Neural cell (in vitro differentiated cells): Measurements from ENCODE around the gene KRTAP10-2. TPM values are rescaled to one million over a fixed set of nuclear protein-coding genes. Genes with fewer than 3 reads are reported as not detected.

Source experiments
- H2AFZ ChIP-seq: fragments of 200-600, 300-800 bp; sonication (generic), shearing (Covaris generic); 2 replicates; pipeline ENCODE4 v1.6.0; 2014; ENCODE audit warnings: low read depth, mild to moderate bottlenecking, antibody characterized with exemption, low read length, moderate library complexity
- H3F3A ChIP-seq: fragments of 200-600 bp; shearing (Covaris generic); 2 replicates; pipeline ENCODE4 v1.6.1; 2016; ENCODE audit warnings: mild to moderate bottlenecking, moderate library complexity, mixed read lengths, antibody characterized with exemption, low read length; ENCODE audit not compliant: insufficient read depth, poor library complexity, severe bottlenecking
- H3K27ac ChIP-seq: fragments of 200-600, 300-800 bp; sonication (generic), shearing (Covaris generic); 2 replicates; pipeline ENCODE4 v1.5.1; 2014; ENCODE audit warnings: mild to moderate bottlenecking, low read length, moderate library complexity
- H3K27me3 ChIP-seq: fragments of 300-800, 200-600 bp; sonication (generic), shearing (Covaris generic); 2 replicates; pipeline ENCODE4 v1.6.0; 2014; ENCODE audit warnings: mild to moderate bottlenecking, low read depth, low read length, moderate library complexity; ENCODE audit not compliant: insufficient read depth
- H3K36me3 ChIP-seq: fragments of 300-800, 200-600 bp; sonication (generic), shearing (Covaris generic); 2 replicates; pipeline ENCODE4 v1.5.1; 2014; ENCODE audit warnings: mild to moderate bottlenecking, antibody characterized with exemption, low read length, moderate library complexity; ENCODE audit not compliant: insufficient read depth
- H3K4me2 ChIP-seq: fragments of 300-800, 200-600 bp; sonication (generic), shearing (Covaris generic); 2 replicates; pipeline ENCODE4 v1.6.0; 2014; ENCODE audit warnings: mild to moderate bottlenecking, low read length
- H3K4me3 ChIP-seq: fragments of 300-800, 200-600 bp; sonication (generic), shearing (Covaris generic); 2 replicates; pipeline ENCODE4 v1.5.1; 2014; ENCODE audit warnings: mild to moderate bottlenecking, low read length, moderate library complexity
- H3K79me2 ChIP-seq: fragments of 200-600 bp; shearing (Covaris generic); replicated peaks from 2 replicates; pipeline ENCODE4 v1.6.0; 2014; ENCODE audit warnings: mild to moderate bottlenecking, low read length, moderate library complexity; ENCODE audit not compliant: insufficient read depth
- H3K9ac ChIP-seq: fragments of 300-800, 200-600 bp; sonication (generic), shearing (Covaris generic); 2 replicates; pipeline ENCODE4 v1.6.1; 2016; ENCODE audit warnings: mild to moderate bottlenecking, low read length, mixed read lengths
- H3K9me2 ChIP-seq: fragments of 200-600 bp; shearing (Covaris generic); 2 replicates; pipeline ENCODE4 v1.6.1; 2016; ENCODE audit warnings: mild to moderate bottlenecking, low read length, mixed read lengths; ENCODE audit not compliant: insufficient read depth
- H3K9me3 ChIP-seq: fragments of 200-600, 300-800 bp; sonication (generic), shearing (Covaris generic); 2 replicates; pipeline ENCODE4 v1.6.1; 2016; ENCODE audit warnings: mild to moderate bottlenecking, mixed run types, low read length, moderate library complexity, mixed read lengths
- H4K20me1 ChIP-seq: fragments of 200-600 bp; shearing (Covaris generic); 2 replicates; pipeline ENCODE4 v1.6.1; 2016; ENCODE audit warnings: mild to moderate bottlenecking, mixed run types; ENCODE audit not compliant: insufficient read depth
- EP300 ChIP-seq: fragments of 450-650 bp; conservative IDR thresholded peaks from 2 replicates; pipeline ENCODE4 v1.6.1; 2014; ENCODE audit warnings: antibody characterized with exemption, mild to moderate bottlenecking, moderate library complexity; ENCODE audit not compliant: poor library complexity, severe bottlenecking
- EZH2 ChIP-seq: fragments of 200-600, 300-800 bp; shearing (Covaris generic), sonication (generic); IDR thresholded peaks from 2 replicates; pipeline ENCODE4 v1.6.1; 2014; ENCODE audit warnings: antibody characterized with exemption, low read length, borderline replicate concordance, mild to moderate bottlenecking; ENCODE audit not compliant: insufficient read depth, poor library complexity, severe bottlenecking
- MXI1 ChIP-seq: fragments of 450-650 bp; conservative IDR thresholded peaks from 2 replicates; pipeline ENCODE4 v1.6.1; 2014; ENCODE audit warnings: antibody characterized with exemption, mild to moderate bottlenecking; ENCODE audit not compliant: poor library complexity, severe bottlenecking
- POLR2AphosphoS5 ChIP-seq: IDR thresholded peaks from 2 replicates; pipeline ENCODE4 v1.6.1; 2012
- RAD21 ChIP-seq: fragments of 450-650 bp; conservative IDR thresholded peaks from 2 replicates; pipeline ENCODE4 v1.6.1; 2014; ENCODE audit warnings: antibody characterized with exemption, mild to moderate bottlenecking, moderate library complexity
- REST ChIP-seq: IDR thresholded peaks from 2 replicates; pipeline ENCODE4 v1.6.1; 2012; ENCODE audit warnings: borderline replicate concordance
- SMC3 ChIP-seq: fragments of 450-650 bp; conservative IDR thresholded peaks from 2 replicates; pipeline ENCODE4 v1.6.1; 2014; ENCODE audit warnings: antibody characterized with exemption, mild to moderate bottlenecking, moderate library complexity; ENCODE audit not compliant: poor library complexity
- TAF1 ChIP-seq: IDR thresholded peaks from 2 replicates; pipeline ENCODE4 v1.6.1; 2012; ENCODE audit warnings: low read depth
- polyA plus RNA-seq: library from polyadenylated mRNA; depleted of rRNA; stranded (reverse); fragments of >200 nt; gene quantifications from 2 replicates; pipeline ENCODE4 v1.2.3, GENCODE V29; 2014
- TF ChIP-seq, protein P1 (sequence below): fragments of 450-650 bp; IDR thresholded peaks from 2 replicates; pipeline ENCODE4 v1.5.1; 2014; ENCODE audit warnings: antibody characterized with exemption, mild to moderate bottlenecking, moderate library complexity; ENCODE audit not compliant: poor library complexity, severe bottlenecking

KRTAP10-2 gene
- polyA plus RNA-seq, 1 donor from 2014 or later = not detected

DNA sequence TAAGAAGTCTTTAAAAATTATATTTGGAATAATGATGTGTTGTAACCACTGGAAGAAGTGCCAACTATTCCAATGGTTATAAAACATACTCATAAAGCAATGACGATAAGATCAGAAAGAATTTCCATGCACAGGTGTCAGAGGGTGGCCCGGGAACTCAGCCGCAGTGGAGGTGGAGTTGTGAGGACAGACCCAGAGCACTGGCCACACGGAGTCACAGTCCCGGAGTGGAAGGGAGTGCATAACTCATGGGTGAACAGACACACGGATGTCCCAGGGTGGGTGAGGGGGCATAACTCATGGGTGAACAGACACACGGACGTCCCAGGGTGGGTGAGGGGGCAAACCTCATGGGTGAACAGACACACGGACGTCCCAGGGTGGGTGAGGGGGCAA is 24.7 kb upstream of the KRTAP10-2 start:
- Histone ChIP-seq H3K79me2 (no peaks in the 10 kb centered on the region), H3K27ac (no peak overlapping the region), H3K9ac (no peak overlapping the region), H3K36me3 (no peaks in the 10 kb centered on the region), H3K9me2 (no peaks in the 10 kb centered on the region), H3K4me3 (no peak overlapping the region), H3F3A (no peaks in the 10 kb centered on the region), H3K27me3 (no peaks in the 10 kb centered on the region), H3K4me2 (no peak overlapping the region), H3K9me3 (peaks cover 4% of the 10 kb centered on the region), H4K20me1 (no peaks in the 10 kb centered on the region), H2AFZ (no peak overlapping the region)
- TF ChIP-seq EZH2 (no peak), TAF1 (no peak), RAD21 (no peak), POLR2AphosphoS5 (no peak), SMC3 (no peak), MXI1 (no peak), EP300 (no peak), REST (no peak)
- TF ChIP-seq, protein P1, sequence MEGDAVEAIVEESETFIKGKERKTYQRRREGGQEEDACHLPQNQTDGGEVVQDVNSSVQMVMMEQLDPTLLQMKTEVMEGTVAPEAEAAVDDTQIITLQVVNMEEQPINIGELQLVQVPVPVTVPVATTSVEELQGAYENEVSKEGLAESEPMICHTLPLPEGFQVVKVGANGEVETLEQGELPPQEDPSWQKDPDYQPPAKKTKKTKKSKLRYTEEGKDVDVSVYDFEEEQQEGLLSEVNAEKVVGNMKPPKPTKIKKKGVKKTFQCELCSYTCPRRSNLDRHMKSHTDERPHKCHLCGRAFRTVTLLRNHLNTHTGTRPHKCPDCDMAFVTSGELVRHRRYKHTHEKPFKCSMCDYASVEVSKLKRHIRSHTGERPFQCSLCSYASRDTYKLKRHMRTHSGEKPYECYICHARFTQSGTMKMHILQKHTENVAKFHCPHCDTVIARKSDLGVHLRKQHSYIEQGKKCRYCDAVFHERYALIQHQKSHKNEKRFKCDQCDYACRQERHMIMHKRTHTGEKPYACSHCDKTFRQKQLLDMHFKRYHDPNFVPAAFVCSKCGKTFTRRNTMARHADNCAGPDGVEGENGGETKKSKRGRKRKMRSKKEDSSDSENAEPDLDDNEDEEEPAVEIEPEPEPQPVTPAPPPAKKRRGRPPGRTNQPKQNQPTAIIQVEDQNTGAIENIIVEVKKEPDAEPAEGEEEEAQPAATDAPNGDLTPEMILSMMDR = no peak

DNA sequence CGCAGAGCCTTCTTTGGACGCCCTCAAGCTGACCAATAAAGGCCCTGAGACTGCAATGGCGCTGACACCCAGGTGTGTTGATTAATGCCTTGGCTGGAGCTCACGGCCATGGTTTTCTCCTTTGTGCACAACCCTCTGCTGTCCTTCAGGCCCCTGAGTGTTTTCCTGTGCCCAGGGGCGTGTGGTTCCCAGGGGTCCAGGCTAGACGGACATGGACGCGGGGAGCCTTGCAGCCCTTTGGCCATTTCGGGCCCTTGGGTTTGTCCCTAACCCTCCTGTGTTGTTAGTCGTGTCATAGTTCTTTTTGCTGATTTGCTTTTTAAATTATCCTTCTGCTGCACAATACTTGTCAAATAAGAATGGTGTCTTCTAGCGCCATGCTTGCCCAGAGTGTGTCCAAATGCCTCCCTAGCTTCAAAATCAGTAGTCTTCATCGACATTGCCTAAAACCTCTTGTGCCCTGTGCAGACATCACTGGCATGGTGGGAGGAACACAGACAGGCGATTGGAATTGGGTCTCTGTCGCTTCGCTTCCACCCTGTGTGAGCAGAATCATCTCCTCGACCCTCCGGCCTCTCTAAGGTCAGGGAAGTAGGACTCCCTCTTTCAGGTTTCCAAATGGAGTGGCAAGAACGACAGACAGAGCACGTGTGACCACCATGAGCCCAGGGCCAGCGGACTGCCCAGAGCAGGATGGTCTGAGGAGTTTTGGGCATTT is 24.2 kb upstream of the KRTAP10-2 start:
- H3K9me2 ChIP-seq = no peaks in the 10 kb centered on the region
- H3K9me3 ChIP-seq = peaks cover 8% of the 10 kb centered on the region
- H3K4me2 ChIP-seq = no peak overlapping the region
- H3K9ac ChIP-seq = no peak overlapping the region
- no peaks in the 10 kb centered on the region for H3K79me2 ChIP-seq
- H3K36me3 ChIP-seq = no peaks in the 10 kb centered on the region
- TF ChIP-seq REST (no peak), TAF1 (no peak), MXI1 (no peak), SMC3 (no peak)
- H3K27me3 ChIP-seq = no peaks in the 10 kb centered on the region
- H3K4me3 ChIP-seq = no peak overlapping the region
- H3K27ac ChIP-seq = no peak overlapping the region
- no peaks in the 10 kb centered on the region for H4K20me1 ChIP-seq
- H3F3A ChIP-seq = no peaks in the 10 kb centered on the region
- H2AFZ ChIP-seq = no peak overlapping the region
